PFSK-1 (cell line): ENCODE data around the gene MAP2K5.

ENCODE experiments used
- POLR2AphosphoS5 ChIP-seq: IDR thresholded peaks from 2 replicates; pipeline ENCODE4 v1.6.1; 2012; ENCODE audit warnings: low read depth, mild to moderate bottlenecking, control low read depth, low read length, moderate library complexity
- SIN3A ChIP-seq: IDR thresholded peaks from 2 replicates; pipeline ENCODE4 v1.6.1; 2012; ENCODE audit warnings: mild to moderate bottlenecking, low read length, moderate library complexity, borderline replicate concordance; ENCODE audit not compliant: insufficient read depth
- TAF1 ChIP-seq: IDR thresholded peaks from 2 replicates; pipeline ENCODE4 v1.6.1; 2012; ENCODE audit warnings: low read length, control low read depth, borderline replicate concordance; ENCODE audit not compliant: insufficient read depth
- TF ChIP-seq, protein P1 (sequence below), 2 experiments: IDR thresholded peaks; 2 replicates each; pipeline versions ENCODE4 v1.6.1 to v1.8.0; 2011 to 2012; ENCODE audit warnings: low read depth in 2 of 2, low read length in 2 of 2, control low read depth in 1 of 2, inconsistent platforms in 1 of 2, mild to moderate bottlenecking in 1 of 2, moderate library complexity in 1 of 2; ENCODE audit not compliant: insufficient read depth in 1 of 2

DNA sequence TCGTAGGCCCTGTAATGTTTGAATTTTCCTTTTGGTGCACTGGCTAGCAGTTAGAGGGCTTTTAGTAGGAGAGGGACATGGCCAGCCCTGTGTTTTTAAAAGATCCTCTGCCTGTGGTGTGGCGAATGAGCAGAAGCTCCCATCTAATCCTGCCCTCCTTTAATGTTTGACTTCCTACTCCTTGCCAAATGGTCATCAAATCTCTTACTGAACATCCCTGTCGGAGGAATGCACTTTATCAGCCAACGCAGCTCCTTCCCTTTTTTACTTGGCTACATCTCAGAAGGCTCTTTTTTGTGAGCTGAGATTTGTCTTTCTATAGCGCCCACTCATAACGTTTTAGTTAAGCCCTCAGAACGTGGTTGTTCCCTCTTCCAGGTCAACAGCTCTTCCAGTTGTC is 44.8 kb downstream of the MAP2K5 start:
- no peak for TF ChIP-seq TAF1
- TF ChIP-seq, protein P1, sequence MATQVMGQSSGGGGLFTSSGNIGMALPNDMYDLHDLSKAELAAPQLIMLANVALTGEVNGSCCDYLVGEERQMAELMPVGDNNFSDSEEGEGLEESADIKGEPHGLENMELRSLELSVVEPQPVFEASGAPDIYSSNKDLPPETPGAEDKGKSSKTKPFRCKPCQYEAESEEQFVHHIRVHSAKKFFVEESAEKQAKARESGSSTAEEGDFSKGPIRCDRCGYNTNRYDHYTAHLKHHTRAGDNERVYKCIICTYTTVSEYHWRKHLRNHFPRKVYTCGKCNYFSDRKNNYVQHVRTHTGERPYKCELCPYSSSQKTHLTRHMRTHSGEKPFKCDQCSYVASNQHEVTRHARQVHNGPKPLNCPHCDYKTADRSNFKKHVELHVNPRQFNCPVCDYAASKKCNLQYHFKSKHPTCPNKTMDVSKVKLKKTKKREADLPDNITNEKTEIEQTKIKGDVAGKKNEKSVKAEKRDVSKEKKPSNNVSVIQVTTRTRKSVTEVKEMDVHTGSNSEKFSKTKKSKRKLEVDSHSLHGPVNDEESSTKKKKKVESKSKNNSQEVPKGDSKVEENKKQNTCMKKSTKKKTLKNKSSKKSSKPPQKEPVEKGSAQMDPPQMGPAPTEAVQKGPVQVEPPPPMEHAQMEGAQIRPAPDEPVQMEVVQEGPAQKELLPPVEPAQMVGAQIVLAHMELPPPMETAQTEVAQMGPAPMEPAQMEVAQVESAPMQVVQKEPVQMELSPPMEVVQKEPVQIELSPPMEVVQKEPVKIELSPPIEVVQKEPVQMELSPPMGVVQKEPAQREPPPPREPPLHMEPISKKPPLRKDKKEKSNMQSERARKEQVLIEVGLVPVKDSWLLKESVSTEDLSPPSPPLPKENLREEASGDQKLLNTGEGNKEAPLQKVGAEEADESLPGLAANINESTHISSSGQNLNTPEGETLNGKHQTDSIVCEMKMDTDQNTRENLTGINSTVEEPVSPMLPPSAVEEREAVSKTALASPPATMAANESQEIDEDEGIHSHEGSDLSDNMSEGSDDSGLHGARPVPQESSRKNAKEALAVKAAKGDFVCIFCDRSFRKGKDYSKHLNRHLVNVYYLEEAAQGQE (IDR thresholded peaks at IDR 0.05; ENCODE audit: insufficient read depth in 1 of 2, low read depth in 2 of 2, low read length in 2 of 2), result no peak
- no peak for TF ChIP-seq POLR2AphosphoS5
- no peak for TF ChIP-seq SIN3A
